HepG2 (cell line): ENCODE results near the gene TBC1D10B. TPM values are rescaled to one million over a fixed set of nuclear protein-coding genes. Genes with fewer than 3 reads are reported as not detected.

Source experiments
- ARHGAP35 ChIP-seq: sonication (generic); formaldehyde crosslinking; IDR thresholded peaks from 2 replicates; pipeline ENCODE4 v1.9.0; 2022; ENCODE audit warnings: mild to moderate bottlenecking, inconsistent platforms, moderate library complexity, missing genetic modification reagents, borderline replicate concordance
- BHLHE40 ChIP-seq: IDR thresholded peaks from 2 replicates; pipeline ENCODE4 v1.6.1; 2011; ENCODE audit warnings: low read length, improper control_type of control experiment
- CHCHD3 ChIP-seq: sonication (generic); formaldehyde crosslinking; IDR thresholded peaks from 2 replicates; pipeline ENCODE4 v1.8.0; 2022; ENCODE audit warnings: mild to moderate bottlenecking, missing genetic modification reagents, moderate library complexity
- FOXK2 ChIP-seq: fragments of 450-650 bp; IDR thresholded peaks from 2 replicates; pipeline ENCODE4 v1.6.1; 2016
- GRHL1 ChIP-seq: sonication (generic); formaldehyde crosslinking; conservative IDR thresholded peaks from 2 replicates; pipeline ENCODE4 v1.8.0; 2022; ENCODE audit warnings: missing genetic modification reagents
- HNF4A ChIP-seq: sonication (generic); formaldehyde crosslinking; IDR thresholded peaks from 2 replicates; pipeline ENCODE4 v1.4.0; 2020; ENCODE audit warnings: missing genetic modification reagents
- MAFG ChIP-seq: sonication (generic); formaldehyde crosslinking; IDR thresholded peaks from 2 replicates; pipeline ENCODE4 v1.5.1; 2020; ENCODE audit warnings: mild to moderate bottlenecking, missing genetic modification reagents
- MXD4 ChIP-seq: IDR thresholded peaks from 2 replicates; pipeline ENCODE4 v1.6.1; 2016; ENCODE audit warnings: mild to moderate bottlenecking, missing biosample characterization, missing genetic modification reagents
- NONO ChIP-seq, 2 experiments: fragments of 450-650 bp in 1 of 2; sonication (generic) in 1 of 2; formaldehyde crosslinking in 1 of 2; IDR thresholded peaks in 1 of 2; conservative IDR thresholded peaks in 1 of 2; 2 replicates each; pipeline versions ENCODE4 v1.6.1 to v1.8.0; 2017 to 2022; ENCODE audit warnings: mild to moderate bottlenecking in 1 of 2, missing genetic modification reagents in 1 of 2, moderate library complexity in 1 of 2
- TMF1 ChIP-seq: sonication (generic); formaldehyde crosslinking; IDR thresholded peaks from 2 replicates; pipeline ENCODE4 v1.8.1; 2022; ENCODE audit warnings: low read depth, missing genetic modification reagents
- ZKSCAN8 ChIP-seq: IDR thresholded peaks from 2 replicates; pipeline ENCODE4 v1.6.1; 2016; ENCODE audit warnings: borderline replicate concordance, missing genetic modification reagents, missing compliant biosample characterization
- ZNF772 ChIP-seq: sonication (generic); formaldehyde crosslinking; IDR thresholded peaks from 2 replicates; pipeline ENCODE4 v1.5.0; 2020; ENCODE audit warnings: mild to moderate bottlenecking, missing genetic modification reagents
- polyA plus RNA-seq, 8 experiments: library from polyadenylated mRNA; depleted of rRNA in 3 of 8; stranded (reverse) in 7 of 8; unstranded in 1 of 8; fragments of >200 nt; fragmentation: Illumina TruSeq in 4 of 8; extraction: Trizol in 4 of 8; gene quantifications; 2 replicates each; pipeline versions ENCODE4 v1.2.1 to v1.2.3, GENCODE V29; 2011 to 2016; ENCODE audit warnings: low read depth in 4 of 8, missing spikeins in 1 of 8, mixed read lengths in 1 of 8; ENCODE audit not compliant: insufficient read depth in 1 of 8
- total RNA-seq, 5 experiments: library from RNA; depleted of rRNA; stranded (reverse); fragments of >200 nt; fragmentation: Illumina TruSeq; extraction: Trizol; gene quantifications; 2 replicates each; pipeline ENCODE4 v1.2.3, GENCODE V29; 2016; ENCODE audit warnings: low read depth in 1 of 5
- TF ChIP-seq, protein P1 (sequence below): sonication (generic); formaldehyde crosslinking; IDR thresholded peaks from 2 replicates; pipeline ENCODE4 v1.4.0; 2020; ENCODE audit warnings: missing genetic modification reagents, mild to moderate bottlenecking, borderline replicate concordance
- TF ChIP-seq, protein P2 (sequence below), 2 experiments: sonication (generic) in 1 of 2; formaldehyde crosslinking in 1 of 2; IDR thresholded peaks; 2 replicates each; pipeline versions ENCODE4 v1.4.0 to v1.6.1; 2016 to 2020; ENCODE audit warnings: borderline replicate concordance in 1 of 2, low read depth in 1 of 2, mild to moderate bottlenecking in 1 of 2, missing genetic modification reagents in 1 of 2
- TF ChIP-seq, protein P3 (sequence below): sonication (generic); formaldehyde crosslinking; IDR thresholded peaks from 2 replicates; pipeline ENCODE4 v1.4.0; 2020; ENCODE audit warnings: missing genetic modification reagents

Gene TBC1D10B
- total and polyA plus RNA-seq, 2 of the 13 experiments (the other 11 are each of a cell fraction or from before 2014, with no cell fraction given): 15.7 to 24.8 TPM

DNA sequence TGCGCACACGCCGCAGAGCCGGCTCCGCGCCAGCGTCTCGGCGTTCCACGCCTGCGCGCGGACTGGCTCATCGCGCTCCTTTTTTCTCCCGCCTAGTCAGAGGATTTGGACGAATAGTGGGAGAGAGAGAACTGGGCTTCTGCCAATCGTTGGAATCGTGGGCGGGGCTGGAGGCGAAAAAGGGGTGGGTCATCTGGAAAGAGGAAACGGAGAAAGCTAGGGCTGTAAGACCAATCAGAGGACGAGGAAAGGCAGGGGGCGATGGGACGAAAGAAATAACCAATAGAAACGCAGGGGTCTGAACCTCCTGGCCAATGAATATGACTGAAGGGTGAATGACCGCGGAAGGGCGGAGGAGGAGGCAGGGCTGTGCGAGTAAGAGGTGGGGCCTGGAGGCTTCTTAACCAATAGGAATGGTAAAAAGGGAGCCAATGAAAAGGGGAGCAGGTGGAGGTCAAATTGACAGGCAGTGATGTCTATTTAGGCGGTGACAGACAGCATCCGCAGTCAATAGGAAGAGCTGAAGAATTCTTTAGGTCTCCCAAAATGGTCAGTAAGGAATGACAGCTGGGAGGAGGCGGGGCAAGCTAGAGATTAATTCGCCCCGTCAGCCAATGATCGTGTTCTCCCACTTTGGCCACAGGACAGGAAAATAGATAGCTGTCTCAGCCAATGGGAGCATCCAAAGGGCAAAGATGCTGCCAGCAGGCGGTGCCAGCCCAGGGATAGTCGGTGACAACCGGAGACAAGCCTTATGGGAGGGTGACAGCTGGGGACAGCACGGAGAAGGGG is at the start of gene TBC1D10B (continued):
- no peak for TF ChIP-seq NONO (IDR thresholded peaks at IDR 0.05)
- TF ChIP-seq NONO (CRISPR knock-in tag; conservative IDR thresholded peaks at IDR 0.05): no peak
- TF ChIP-seq ARHGAP35 (CRISPR knock-in tag): no peak
- TF ChIP-seq, protein P1, sequence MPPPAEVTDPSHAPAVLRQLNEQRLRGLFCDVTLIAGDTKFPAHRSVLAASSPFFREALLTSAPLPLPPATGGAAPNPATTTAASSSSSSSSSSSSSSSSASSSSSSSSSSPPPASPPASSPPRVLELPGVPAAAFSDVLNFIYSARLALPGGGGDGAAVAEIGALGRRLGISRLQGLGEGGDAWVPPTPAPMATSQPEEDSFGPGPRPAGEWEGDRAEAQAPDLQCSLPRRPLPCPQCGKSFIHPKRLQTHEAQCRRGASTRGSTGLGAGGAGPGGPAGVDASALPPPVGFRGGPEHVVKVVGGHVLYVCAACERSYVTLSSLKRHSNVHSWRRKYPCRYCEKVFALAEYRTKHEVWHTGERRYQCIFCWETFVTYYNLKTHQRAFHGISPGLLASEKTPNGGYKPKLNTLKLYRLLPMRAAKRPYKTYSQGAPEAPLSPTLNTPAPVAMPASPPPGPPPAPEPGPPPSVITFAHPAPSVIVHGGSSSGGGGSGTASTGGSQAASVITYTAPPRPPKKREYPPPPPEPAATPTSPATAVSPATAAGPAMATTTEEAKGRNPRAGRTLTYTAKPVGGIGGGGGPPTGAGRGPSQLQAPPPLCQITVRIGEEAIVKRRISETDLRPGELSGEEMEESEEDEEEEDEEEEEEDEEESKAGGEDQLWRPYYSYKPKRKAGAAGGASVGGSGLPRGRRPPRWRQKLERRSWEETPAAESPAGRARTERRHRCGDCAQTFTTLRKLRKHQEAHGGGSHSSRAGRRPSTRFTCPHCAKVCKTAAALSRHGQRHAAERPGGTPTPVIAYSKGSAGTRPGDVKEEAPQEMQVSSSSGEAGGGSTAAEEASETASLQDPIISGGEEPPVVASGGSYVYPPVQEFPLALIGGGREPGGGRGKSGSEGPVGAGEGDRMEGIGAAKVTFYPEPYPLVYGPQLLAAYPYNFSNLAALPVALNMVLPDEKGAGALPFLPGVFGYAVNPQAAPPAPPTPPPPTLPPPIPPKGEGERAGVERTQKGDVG (CRISPR knock-in tag): no peak
- TF ChIP-seq, protein P2, sequence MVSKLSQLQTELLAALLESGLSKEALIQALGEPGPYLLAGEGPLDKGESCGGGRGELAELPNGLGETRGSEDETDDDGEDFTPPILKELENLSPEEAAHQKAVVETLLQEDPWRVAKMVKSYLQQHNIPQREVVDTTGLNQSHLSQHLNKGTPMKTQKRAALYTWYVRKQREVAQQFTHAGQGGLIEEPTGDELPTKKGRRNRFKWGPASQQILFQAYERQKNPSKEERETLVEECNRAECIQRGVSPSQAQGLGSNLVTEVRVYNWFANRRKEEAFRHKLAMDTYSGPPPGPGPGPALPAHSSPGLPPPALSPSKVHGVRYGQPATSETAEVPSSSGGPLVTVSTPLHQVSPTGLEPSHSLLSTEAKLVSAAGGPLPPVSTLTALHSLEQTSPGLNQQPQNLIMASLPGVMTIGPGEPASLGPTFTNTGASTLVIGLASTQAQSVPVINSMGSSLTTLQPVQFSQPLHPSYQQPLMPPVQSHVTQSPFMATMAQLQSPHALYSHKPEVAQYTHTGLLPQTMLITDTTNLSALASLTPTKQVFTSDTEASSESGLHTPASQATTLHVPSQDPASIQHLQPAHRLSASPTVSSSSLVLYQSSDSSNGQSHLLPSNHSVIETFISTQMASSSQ (IDR thresholded peaks at IDR 0.05; ENCODE audit: low read depth): peak; percentile 31; the same call in 1 of the 2 replicates
- TF ChIP-seq, protein P2 (CRISPR knock-in tag; IDR thresholded peaks at IDR 0.05; ENCODE audit: borderline replicate concordance): no peak
- no peak for TF ChIP-seq ZNF772 (CRISPR knock-in tag)
- no peak for TF ChIP-seq MAFG (CRISPR knock-in tag)
- no peak for TF ChIP-seq TMF1 (CRISPR knock-in tag)
- TF ChIP-seq, protein P3, sequence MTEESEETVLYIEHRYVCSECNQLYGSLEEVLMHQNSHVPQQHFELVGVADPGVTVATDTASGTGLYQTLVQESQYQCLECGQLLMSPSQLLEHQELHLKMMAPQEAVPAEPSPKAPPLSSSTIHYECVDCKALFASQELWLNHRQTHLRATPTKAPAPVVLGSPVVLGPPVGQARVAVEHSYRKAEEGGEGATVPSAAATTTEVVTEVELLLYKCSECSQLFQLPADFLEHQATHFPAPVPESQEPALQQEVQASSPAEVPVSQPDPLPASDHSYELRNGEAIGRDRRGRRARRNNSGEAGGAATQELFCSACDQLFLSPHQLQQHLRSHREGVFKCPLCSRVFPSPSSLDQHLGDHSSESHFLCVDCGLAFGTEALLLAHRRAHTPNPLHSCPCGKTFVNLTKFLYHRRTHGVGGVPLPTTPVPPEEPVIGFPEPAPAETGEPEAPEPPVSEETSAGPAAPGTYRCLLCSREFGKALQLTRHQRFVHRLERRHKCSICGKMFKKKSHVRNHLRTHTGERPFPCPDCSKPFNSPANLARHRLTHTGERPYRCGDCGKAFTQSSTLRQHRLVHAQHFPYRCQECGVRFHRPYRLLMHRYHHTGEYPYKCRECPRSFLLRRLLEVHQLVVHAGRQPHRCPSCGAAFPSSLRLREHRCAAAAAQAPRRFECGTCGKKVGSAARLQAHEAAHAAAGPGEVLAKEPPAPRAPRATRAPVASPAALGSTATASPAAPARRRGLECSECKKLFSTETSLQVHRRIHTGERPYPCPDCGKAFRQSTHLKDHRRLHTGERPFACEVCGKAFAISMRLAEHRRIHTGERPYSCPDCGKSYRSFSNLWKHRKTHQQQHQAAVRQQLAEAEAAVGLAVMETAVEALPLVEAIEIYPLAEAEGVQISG (CRISPR knock-in tag): peak; percentile 85
- TF ChIP-seq HNF4A: no peak
- TF ChIP-seq BHLHE40: no peak
- no peak for TF ChIP-seq ZKSCAN8
- TF ChIP-seq MXD4 (CRISPR knock-in tag): peak; percentile 83; the same call in 1 of the 2 replicates
- TF ChIP-seq CHCHD3: no peak
- peak; percentile 44; the same call in 1 of the 2 replicates for TF ChIP-seq FOXK2
- no peak for TF ChIP-seq GRHL1 (CRISPR knock-in tag)
